ENCODE measurements around the gene ABCB4.

The ABCB4 gene

GRCh38 chr7:87369216-87369615 is 106.3 kb downstream of the ABCB4 start:
- ChIA-PET CTCF (no interaction called here), POLR2A (ENCODE audit: low non-redundant PET) (no interaction called here)
- H3K27ac ChIP-seq = no peak overlapping the region
- TF ChIP-seq, protein P1, sequence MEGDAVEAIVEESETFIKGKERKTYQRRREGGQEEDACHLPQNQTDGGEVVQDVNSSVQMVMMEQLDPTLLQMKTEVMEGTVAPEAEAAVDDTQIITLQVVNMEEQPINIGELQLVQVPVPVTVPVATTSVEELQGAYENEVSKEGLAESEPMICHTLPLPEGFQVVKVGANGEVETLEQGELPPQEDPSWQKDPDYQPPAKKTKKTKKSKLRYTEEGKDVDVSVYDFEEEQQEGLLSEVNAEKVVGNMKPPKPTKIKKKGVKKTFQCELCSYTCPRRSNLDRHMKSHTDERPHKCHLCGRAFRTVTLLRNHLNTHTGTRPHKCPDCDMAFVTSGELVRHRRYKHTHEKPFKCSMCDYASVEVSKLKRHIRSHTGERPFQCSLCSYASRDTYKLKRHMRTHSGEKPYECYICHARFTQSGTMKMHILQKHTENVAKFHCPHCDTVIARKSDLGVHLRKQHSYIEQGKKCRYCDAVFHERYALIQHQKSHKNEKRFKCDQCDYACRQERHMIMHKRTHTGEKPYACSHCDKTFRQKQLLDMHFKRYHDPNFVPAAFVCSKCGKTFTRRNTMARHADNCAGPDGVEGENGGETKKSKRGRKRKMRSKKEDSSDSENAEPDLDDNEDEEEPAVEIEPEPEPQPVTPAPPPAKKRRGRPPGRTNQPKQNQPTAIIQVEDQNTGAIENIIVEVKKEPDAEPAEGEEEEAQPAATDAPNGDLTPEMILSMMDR (conservative IDR thresholded peaks at IDR 0.05; ENCODE audit: low read depth) = no peak
- DNase-seq (ENCODE audit: low spot score) = no peak

DNA sequence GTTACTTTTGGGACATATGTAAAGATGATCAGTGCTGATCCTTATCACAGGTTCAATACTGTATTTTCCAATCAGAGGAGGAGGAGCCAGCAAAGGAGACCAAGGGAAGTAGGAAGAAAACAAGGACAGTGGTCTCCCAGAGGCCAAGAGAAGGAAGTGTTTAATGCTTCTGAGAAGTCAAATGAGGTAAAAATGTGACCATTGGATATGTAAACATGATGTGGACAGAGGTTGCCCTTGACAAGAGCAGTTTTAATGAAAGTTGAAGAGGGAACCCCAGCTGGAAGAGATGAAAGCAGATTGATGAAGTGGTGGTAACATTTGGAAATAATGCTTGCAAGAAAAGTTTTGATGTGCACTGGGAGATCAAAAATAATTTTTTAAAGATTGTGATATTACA is 111.2 kb downstream of the ABCB4 start:
- CTCF ChIA-PET = no interaction called here
- POLR2A ChIA-PET (ENCODE audit: low non-redundant PET) = no interaction called here

DNA sequence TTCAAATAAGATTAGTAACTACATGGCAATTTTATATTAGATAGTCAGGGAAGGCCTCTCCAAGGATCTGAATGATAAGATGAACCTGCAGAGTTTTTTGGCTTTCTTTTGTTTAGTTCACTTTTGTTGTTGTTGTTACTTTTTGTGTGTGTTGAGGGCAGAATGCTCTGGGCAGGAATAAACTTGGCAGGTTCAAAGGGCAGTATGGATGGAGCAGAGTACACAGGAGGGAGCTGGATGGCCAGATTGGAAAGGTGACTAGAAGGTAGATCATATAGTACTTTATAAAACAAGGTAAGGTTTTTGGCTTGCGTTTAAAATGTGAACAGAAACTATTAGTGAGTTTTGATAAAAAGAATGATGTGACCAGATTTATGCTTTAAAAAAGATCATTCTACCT is 112.1 kb downstream of the ABCB4 start:
- no peak for DNase-seq (ENCODE audit: low spot score)
- TF ChIP-seq, protein P1 (conservative IDR thresholded peaks at IDR 0.05; ENCODE audit: low read depth) = no peak
- no peak overlapping the region for H3K27ac ChIP-seq
- ChIA-PET CTCF (no interaction called here), POLR2A (ENCODE audit: low non-redundant PET) (interaction anchor here (0.6 kb wide), 1 partner anchor 18 kb away, joined by 3 read pairs; the partner anchor contains the start of gene CROT)

More for the DNA sequence above, 111.2 kb downstream of the ABCB4 start:
- no peak for DNase-seq (ENCODE audit: low spot score)
- TF ChIP-seq, protein P1 (conservative IDR thresholded peaks at IDR 0.05; ENCODE audit: low read depth) = no peak
- no peak overlapping the region for H3K27ac ChIP-seq

- no peak for DNase-seq (ENCODE audit: low spot score)
- POLR2A ChIA-PET (ENCODE audit: low non-redundant PET) = no interaction called here
- no peak overlapping the region for H3K27ac ChIP-seq
- TF ChIP-seq, protein P1 (conservative IDR thresholded peaks at IDR 0.05; ENCODE audit: low read depth) = no peak
- CTCF ChIA-PET = no interaction called here
Measured at GRCh38 chr7:87361320-87361719, 114.2 kb downstream of the ABCB4 start.

DNA sequence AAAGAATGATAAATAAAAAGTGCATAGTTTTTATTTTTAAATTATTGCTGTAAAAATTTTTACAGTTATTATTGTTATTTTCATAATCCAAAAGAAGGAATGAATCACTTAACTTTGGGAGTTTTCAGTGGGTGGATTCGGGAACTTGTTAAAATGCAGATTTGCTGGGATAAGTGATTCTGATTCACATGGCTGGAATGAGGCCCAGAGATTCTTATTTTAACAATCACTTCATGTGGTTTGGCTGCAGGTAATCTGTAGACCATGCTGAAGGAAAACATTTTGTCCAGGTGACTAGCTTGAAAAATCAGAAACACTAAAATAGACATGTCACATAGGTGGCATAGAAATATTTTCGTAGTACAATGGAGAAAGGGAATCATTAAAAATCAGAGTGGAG is 116.1 kb downstream of the ABCB4 start:
- no peak overlapping the region for H3K27ac ChIP-seq
- peak; percentile 76 for DNase-seq (ENCODE audit: low spot score)
- ChIA-PET POLR2A (ENCODE audit: low non-redundant PET) (no interaction called here), CTCF (interaction anchor here (0.7 kb wide), 2 partner anchors 523 to 1411 kb away, joined by 3 read pairs; no protein-coding TSS in a partner anchor)
- TF ChIP-seq, protein P1 (conservative IDR thresholded peaks at IDR 0.05; ENCODE audit: low read depth) = no peak

- ChIA-PET POLR2A (ENCODE audit: low non-redundant PET) (no interaction called here), CTCF (no interaction called here)
- TF ChIP-seq, protein P1 (conservative IDR thresholded peaks at IDR 0.05; ENCODE audit: low read depth) = no peak
- H3K27ac ChIP-seq = no peak overlapping the region
- no peak for DNase-seq (ENCODE audit: low spot score)
Measured at GRCh38 chr7:87356448-87356847, 119.0 kb downstream of the ABCB4 start.

- ChIA-PET POLR2A (ENCODE audit: low non-redundant PET) (no interaction called here), CTCF (no interaction called here)
- DNase-seq (ENCODE audit: low spot score) = no peak
- TF ChIP-seq, protein P1 (conservative IDR thresholded peaks at IDR 0.05; ENCODE audit: low read depth) = no peak
- H3K27ac ChIP-seq = no peak overlapping the region
Measured at GRCh38 chr7:87354749-87355148, 120.7 kb downstream of the ABCB4 start.

All from RWPE1 (cell line).